WTC11 (cell line): ENCODE data around the gene SLC35F2. TPM values are rescaled to one million over a fixed set of nuclear protein-coding genes. Genes with fewer than 3 reads are reported as not detected.

Source experiments
- ATAC-seq: fragments of 200-7000 bp; cut with Tn5 transposase; 2 replicates; pipeline ENCODE4 v1.10.0; 2021; ENCODE audit warnings: mild to moderate bottlenecking, moderate library complexity
- CTCF ChIA-PET: fragments of 300-600 bp; sonication (Branson Sonifier 250); formaldehyde crosslinking; loops from one replicate; lab custom pipeline; 2021; ENCODE audit warnings: antibody characterized with exemption; lab: Charles Lee
- POLR2A ChIA-PET: fragments of 350-600 bp; sonication (Branson Sonifier 250); formaldehyde crosslinking; loops from one replicate; lab custom pipeline; 2021; ENCODE audit warnings: antibody characterized with exemption; lab: Charles Lee
- DNase-seq: peaks from one replicate; pipeline ENCODE4 v3.0.0; 2021; ENCODE audit warnings: low spot score
- H3K27ac Mint-ChIP-seq: 2 replicates; pipeline ENCODE4 v1.8.0; 2021; ENCODE audit warnings: mixed read lengths
- H3K27me3 Mint-ChIP-seq: 2 replicates; pipeline ENCODE4 v1.8.0; 2021; ENCODE audit warnings: low read depth, mild to moderate bottlenecking, moderate library complexity, mixed read lengths
- H3K36me3 Mint-ChIP-seq: 2 replicates; pipeline ENCODE4 v1.8.0; 2021; ENCODE audit warnings: mixed read lengths
- H3K4me1 Mint-ChIP-seq: 2 replicates; pipeline ENCODE4 v1.8.0; 2022; ENCODE audit warnings: mixed read lengths
- H3K4me3 Mint-ChIP-seq: 2 replicates; pipeline ENCODE4 v1.8.0; 2021; ENCODE audit warnings: mild to moderate bottlenecking, moderate library complexity, mixed read lengths
- H3K9me3 Mint-ChIP-seq: 2 replicates; pipeline ENCODE4 v1.8.0; 2021; ENCODE audit warnings: mixed read lengths
- FOXJ3 ChIP-seq: sonication (generic); formaldehyde crosslinking; IDR thresholded peaks from 2 replicates; pipeline ENCODE4 v1.9.0; 2021; ENCODE audit warnings: missing genetic modification reagents, mild to moderate bottlenecking, borderline replicate concordance
- HMGA2 ChIP-seq: fragments of 250-450 bp; sonication (Bioruptor Pico); IDR thresholded peaks from 2 replicates; pipeline ENCODE4 v1.4.0; 2021; ENCODE audit warnings: mild to moderate bottlenecking, moderate library complexity
- IRF2 ChIP-seq: sonication (generic); formaldehyde crosslinking; IDR thresholded peaks from 2 replicates; pipeline ENCODE4 v1.8.0; 2022; ENCODE audit warnings: low read depth, missing genetic modification reagents, borderline replicate concordance
- MXD4 ChIP-seq: fragments of 250-450 bp; sonication (Bioruptor Pico); IDR thresholded peaks from 2 replicates; pipeline ENCODE4 v1.8.0; 2021; ENCODE audit warnings: mild to moderate bottlenecking, moderate library complexity, borderline replicate concordance
- NR1H2 ChIP-seq: sonication (generic); formaldehyde crosslinking; IDR thresholded peaks from 2 replicates; pipeline ENCODE4 v1.9.0; 2021; ENCODE audit warnings: mild to moderate bottlenecking, moderate library complexity, missing genetic modification reagents
- NR3C1 ChIP-seq: sonication (generic); formaldehyde crosslinking; conservative IDR thresholded peaks from 2 replicates; pipeline ENCODE4 v1.8.1; 2023; ENCODE audit warnings: low read depth, mild to moderate bottlenecking, missing genetic modification reagents
- OVOL2 ChIP-seq: fragments of 250-450 bp; sonication (Bioruptor Pico); IDR thresholded peaks from 2 replicates; pipeline ENCODE4 v1.9.0; 2021; ENCODE audit warnings: mild to moderate bottlenecking, borderline replicate concordance
- TCF7 ChIP-seq: sonication (generic); formaldehyde crosslinking; IDR thresholded peaks from 2 replicates; pipeline ENCODE4 v1.8.0; 2022; ENCODE audit warnings: mild to moderate bottlenecking, low read depth, missing genetic modification reagents, moderate library complexity
- TEAD1 ChIP-seq: sonication (generic); formaldehyde crosslinking; IDR thresholded peaks from 2 replicates; pipeline ENCODE4 v1.8.0; 2022; ENCODE audit warnings: mild to moderate bottlenecking, missing genetic modification reagents
- ZNF416 ChIP-seq: fragments of 250-450 bp; sonication (Bioruptor Pico); IDR thresholded peaks from 2 replicates; pipeline ENCODE4 v1.9.0; 2021; ENCODE audit warnings: mild to moderate bottlenecking, inconsistent platforms
- total RNA-seq: library from RNA; stranded (reverse); gene quantifications from 3 replicates; pipeline ENCODE4 v1.2.3, GENCODE V29; 2021
- TF ChIP-seq, protein P1 (sequence below): fragments of 250-450 bp; sonication (Bioruptor Pico); IDR thresholded peaks from 2 replicates; pipeline ENCODE4 v1.9.0; 2021; ENCODE audit warnings: mild to moderate bottlenecking, borderline replicate concordance
- TF ChIP-seq, protein P2 (sequence below): sonication (generic); formaldehyde crosslinking; IDR thresholded peaks from 2 replicates; pipeline ENCODE4 v1.8.0; 2023; ENCODE audit warnings: missing genetic modification reagents
- TF ChIP-seq, protein P3 (sequence below): sonication (generic); formaldehyde crosslinking; IDR thresholded peaks from 2 replicates; pipeline ENCODE4 v1.8.1; 2023; ENCODE audit warnings: mild to moderate bottlenecking, missing genetic modification reagents
- TF ChIP-seq, protein P4 (sequence below): sonication (generic); formaldehyde crosslinking; conservative IDR thresholded peaks from 2 replicates; pipeline ENCODE4 v1.8.1; 2022; ENCODE audit warnings: mild to moderate bottlenecking, missing genetic modification reagents
- TF ChIP-seq, protein P5 (sequence below): sonication (generic); formaldehyde crosslinking; IDR thresholded peaks from 2 replicates; pipeline ENCODE4 v1.8.1; 2022; ENCODE audit warnings: low read depth, mild to moderate bottlenecking, moderate library complexity, missing genetic modification reagents, borderline replicate concordance
- TF ChIP-seq, protein P6 (sequence below): sonication (generic); formaldehyde crosslinking; IDR thresholded peaks from 2 replicates; pipeline ENCODE4 v1.8.1; 2023; ENCODE audit warnings: mild to moderate bottlenecking, missing genetic modification reagents, borderline replicate concordance
- TF ChIP-seq, protein P7 (sequence below): sonication (generic); formaldehyde crosslinking; IDR thresholded peaks from 2 replicates; pipeline ENCODE4 v1.8.1; 2023; ENCODE audit warnings: mild to moderate bottlenecking, missing genetic modification reagents, moderate library complexity
- TF ChIP-seq, protein P8 (sequence below): sonication (generic); formaldehyde crosslinking; IDR thresholded peaks from 2 replicates; pipeline ENCODE4 v1.8.1; 2022; ENCODE audit warnings: mild to moderate bottlenecking, missing genetic modification reagents, moderate library complexity, borderline replicate concordance

SLC35F2 gene
- total RNA-seq, 1 experiment from 2014 or later: 27.1 TPM

DNA sequence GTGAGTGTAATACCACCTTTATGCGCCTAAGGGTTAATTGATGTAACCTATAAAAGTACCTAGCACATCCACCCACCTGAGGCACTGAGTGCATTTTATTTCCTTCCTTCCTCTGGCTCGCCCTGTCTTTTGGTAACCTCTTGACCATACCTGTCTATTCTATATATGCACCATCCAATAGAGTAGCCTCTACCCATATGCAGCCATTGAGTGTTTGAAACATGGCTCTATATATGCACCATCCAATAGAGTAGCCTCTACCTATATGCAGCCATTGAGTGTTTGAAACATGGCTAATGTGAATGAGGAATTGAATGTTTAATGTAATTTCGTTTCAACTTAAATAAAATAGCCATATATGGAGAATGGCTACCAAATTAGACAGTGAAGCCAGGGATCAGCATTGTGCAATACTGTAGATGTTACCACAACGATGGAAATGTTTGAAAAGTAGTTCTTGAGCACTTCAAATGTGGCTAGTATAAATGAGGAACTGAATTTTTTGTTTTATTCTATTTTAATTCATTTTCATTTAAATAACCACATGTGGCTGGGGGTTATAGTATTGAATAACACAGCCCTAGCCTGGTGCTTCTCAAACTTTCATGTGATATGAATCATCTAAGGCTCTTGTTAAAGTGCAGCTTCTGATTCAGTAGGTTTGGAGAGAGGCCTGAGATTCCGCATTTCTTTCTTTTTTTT is 33.8 kb downstream of the SLC35F2 start (continued):
- TF ChIP-seq FOXJ3 (CRISPR knock-in tag): no peak
- TF ChIP-seq, protein P1, sequence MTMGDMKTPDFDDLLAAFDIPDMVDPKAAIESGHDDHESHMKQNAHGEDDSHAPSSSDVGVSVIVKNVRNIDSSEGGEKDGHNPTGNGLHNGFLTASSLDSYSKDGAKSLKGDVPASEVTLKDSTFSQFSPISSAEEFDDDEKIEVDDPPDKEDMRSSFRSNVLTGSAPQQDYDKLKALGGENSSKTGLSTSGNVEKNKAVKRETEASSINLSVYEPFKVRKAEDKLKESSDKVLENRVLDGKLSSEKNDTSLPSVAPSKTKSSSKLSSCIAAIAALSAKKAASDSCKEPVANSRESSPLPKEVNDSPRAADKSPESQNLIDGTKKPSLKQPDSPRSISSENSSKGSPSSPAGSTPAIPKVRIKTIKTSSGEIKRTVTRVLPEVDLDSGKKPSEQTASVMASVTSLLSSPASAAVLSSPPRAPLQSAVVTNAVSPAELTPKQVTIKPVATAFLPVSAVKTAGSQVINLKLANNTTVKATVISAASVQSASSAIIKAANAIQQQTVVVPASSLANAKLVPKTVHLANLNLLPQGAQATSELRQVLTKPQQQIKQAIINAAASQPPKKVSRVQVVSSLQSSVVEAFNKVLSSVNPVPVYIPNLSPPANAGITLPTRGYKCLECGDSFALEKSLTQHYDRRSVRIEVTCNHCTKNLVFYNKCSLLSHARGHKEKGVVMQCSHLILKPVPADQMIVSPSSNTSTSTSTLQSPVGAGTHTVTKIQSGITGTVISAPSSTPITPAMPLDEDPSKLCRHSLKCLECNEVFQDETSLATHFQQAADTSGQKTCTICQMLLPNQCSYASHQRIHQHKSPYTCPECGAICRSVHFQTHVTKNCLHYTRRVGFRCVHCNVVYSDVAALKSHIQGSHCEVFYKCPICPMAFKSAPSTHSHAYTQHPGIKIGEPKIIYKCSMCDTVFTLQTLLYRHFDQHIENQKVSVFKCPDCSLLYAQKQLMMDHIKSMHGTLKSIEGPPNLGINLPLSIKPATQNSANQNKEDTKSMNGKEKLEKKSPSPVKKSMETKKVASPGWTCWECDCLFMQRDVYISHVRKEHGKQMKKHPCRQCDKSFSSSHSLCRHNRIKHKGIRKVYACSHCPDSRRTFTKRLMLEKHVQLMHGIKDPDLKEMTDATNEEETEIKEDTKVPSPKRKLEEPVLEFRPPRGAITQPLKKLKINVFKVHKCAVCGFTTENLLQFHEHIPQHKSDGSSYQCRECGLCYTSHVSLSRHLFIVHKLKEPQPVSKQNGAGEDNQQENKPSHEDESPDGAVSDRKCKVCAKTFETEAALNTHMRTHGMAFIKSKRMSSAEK (CRISPR knock-in tag): no peak
- no peak for TF ChIP-seq HMGA2
- TF ChIP-seq, protein P2, sequence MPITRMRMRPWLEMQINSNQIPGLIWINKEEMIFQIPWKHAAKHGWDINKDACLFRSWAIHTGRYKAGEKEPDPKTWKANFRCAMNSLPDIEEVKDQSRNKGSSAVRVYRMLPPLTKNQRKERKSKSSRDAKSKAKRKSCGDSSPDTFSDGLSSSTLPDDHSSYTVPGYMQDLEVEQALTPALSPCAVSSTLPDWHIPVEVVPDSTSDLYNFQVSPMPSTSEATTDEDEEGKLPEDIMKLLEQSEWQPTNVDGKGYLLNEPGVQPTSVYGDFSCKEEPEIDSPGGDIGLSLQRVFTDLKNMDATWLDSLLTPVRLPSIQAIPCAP (CRISPR knock-in tag): no peak
- TF ChIP-seq TCF7 (CRISPR knock-in tag): no peak
- TF ChIP-seq, protein P3, sequence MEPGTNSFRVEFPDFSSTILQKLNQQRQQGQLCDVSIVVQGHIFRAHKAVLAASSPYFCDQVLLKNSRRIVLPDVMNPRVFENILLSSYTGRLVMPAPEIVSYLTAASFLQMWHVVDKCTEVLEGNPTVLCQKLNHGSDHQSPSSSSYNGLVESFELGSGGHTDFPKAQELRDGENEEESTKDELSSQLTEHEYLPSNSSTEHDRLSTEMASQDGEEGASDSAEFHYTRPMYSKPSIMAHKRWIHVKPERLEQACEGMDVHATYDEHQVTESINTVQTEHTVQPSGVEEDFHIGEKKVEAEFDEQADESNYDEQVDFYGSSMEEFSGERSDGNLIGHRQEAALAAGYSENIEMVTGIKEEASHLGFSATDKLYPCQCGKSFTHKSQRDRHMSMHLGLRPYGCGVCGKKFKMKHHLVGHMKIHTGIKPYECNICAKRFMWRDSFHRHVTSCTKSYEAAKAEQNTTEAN (CRISPR knock-in tag): no peak
- no peak for TF ChIP-seq NR3C1 (CRISPR knock-in tag)
- TF ChIP-seq, protein P4, sequence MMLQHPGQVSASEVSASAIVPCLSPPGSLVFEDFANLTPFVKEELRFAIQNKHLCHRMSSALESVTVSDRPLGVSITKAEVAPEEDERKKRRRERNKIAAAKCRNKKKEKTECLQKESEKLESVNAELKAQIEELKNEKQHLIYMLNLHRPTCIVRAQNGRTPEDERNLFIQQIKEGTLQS (CRISPR knock-in tag): no peak
- TF ChIP-seq, protein P5, sequence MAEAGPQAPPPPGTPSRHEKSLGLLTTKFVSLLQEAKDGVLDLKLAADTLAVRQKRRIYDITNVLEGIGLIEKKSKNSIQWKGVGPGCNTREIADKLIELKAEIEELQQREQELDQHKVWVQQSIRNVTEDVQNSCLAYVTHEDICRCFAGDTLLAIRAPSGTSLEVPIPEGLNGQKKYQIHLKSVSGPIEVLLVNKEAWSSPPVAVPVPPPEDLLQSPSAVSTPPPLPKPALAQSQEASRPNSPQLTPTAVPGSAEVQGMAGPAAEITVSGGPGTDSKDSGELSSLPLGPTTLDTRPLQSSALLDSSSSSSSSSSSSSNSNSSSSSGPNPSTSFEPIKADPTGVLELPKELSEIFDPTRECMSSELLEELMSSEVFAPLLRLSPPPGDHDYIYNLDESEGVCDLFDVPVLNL (CRISPR knock-in tag): no peak

DNA sequence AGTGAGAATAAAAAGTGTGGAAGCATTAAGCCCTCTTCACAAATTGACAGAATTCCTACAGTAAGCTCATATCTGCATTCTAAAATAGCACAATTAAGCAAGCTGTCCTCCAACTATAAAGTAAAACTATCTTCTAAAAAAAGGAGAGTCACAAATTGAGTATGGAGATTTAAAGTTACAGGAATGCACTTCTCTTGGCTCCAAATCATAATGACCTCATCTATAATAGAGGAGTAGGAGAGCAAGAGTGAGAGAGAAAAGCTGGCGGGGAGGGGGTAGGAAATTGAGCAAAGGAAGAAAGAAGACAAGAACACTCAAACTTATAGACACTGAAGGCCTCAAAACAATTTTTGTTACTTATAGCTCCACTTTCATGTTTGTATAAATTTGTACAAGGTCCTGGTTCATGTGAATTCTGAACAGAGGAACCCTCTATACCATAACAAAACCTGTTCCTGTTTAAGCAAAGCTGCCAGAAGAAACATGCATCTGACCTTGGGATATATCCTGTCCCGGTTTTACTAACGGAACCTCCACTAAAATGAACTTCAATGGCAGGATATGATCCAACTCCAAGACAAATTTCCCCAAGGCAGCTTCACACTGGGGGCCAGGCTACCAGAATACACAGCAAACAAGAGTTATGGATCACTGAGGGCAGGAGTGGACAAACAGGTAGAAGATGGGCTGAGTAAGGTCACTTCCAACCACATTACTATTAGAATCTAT is 37.2 kb downstream of the SLC35F2 start:
- no peak for ATAC-seq
- H3K36me3 Mint-ChIP-seq: no peaks in the 10 kb centered on the region
- no peak overlapping the region for H3K27ac Mint-ChIP-seq
- no peaks in the 10 kb centered on the region for H3K27me3 Mint-ChIP-seq
- peaks cover 4% of the 10 kb centered on the region; the same call in 1 of the 2 replicates for H3K9me3 Mint-ChIP-seq
- DNase-seq: no peak
- ChIA-PET POLR2A (no interaction called here), CTCF (no interaction called here)
- no peak overlapping the region for H3K4me3 Mint-ChIP-seq
- no peaks in the 10 kb centered on the region for H3K4me1 Mint-ChIP-seq
- TF ChIP-seq, protein P6, sequence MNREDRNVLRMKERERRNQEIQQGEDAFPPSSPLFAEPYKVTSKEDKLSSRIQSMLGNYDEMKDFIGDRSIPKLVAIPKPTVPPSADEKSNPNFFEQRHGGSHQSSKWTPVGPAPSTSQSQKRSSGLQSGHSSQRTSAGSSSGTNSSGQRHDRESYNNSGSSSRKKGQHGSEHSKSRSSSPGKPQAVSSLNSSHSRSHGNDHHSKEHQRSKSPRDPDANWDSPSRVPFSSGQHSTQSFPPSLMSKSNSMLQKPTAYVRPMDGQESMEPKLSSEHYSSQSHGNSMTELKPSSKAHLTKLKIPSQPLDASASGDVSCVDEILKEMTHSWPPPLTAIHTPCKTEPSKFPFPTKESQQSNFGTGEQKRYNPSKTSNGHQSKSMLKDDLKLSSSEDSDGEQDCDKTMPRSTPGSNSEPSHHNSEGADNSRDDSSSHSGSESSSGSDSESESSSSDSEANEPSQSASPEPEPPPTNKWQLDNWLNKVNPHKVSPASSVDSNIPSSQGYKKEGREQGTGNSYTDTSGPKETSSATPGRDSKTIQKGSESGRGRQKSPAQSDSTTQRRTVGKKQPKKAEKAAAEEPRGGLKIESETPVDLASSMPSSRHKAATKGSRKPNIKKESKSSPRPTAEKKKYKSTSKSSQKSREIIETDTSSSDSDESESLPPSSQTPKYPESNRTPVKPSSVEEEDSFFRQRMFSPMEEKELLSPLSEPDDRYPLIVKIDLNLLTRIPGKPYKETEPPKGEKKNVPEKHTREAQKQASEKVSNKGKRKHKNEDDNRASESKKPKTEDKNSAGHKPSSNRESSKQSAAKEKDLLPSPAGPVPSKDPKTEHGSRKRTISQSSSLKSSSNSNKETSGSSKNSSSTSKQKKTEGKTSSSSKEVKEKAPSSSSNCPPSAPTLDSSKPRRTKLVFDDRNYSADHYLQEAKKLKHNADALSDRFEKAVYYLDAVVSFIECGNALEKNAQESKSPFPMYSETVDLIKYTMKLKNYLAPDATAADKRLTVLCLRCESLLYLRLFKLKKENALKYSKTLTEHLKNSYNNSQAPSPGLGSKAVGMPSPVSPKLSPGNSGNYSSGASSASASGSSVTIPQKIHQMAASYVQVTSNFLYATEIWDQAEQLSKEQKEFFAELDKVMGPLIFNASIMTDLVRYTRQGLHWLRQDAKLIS (CRISPR knock-in tag): no peak
- TF ChIP-seq NR1H2 (CRISPR knock-in tag) (no peak), IRF2 (CRISPR knock-in tag) (no peak), OVOL2 (CRISPR knock-in tag) (no peak), MXD4 (CRISPR knock-in tag) (no peak), ZNF416 (CRISPR knock-in tag) (no peak), TCF7 (CRISPR knock-in tag) (no peak), TEAD1 (CRISPR knock-in tag) (no peak)
- TF ChIP-seq, protein P2 (CRISPR knock-in tag): no peak
- TF ChIP-seq, protein P7, sequence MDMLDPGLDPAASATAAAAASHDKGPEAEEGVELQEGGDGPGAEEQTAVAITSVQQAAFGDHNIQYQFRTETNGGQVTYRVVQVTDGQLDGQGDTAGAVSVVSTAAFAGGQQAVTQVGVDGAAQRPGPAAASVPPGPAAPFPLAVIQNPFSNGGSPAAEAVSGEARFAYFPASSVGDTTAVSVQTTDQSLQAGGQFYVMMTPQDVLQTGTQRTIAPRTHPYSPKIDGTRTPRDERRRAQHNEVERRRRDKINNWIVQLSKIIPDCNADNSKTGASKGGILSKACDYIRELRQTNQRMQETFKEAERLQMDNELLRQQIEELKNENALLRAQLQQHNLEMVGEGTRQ: no peak
- TF ChIP-seq, protein P8, sequence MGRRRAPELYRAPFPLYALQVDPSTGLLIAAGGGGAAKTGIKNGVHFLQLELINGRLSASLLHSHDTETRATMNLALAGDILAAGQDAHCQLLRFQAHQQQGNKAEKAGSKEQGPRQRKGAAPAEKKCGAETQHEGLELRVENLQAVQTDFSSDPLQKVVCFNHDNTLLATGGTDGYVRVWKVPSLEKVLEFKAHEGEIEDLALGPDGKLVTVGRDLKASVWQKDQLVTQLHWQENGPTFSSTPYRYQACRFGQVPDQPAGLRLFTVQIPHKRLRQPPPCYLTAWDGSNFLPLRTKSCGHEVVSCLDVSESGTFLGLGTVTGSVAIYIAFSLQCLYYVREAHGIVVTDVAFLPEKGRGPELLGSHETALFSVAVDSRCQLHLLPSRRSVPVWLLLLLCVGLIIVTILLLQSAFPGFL (CRISPR knock-in tag): no peak
